GM23248 (cell line): ENCODE data around the gene ADSS1. TPM values are rescaled to one million over a fixed set of nuclear protein-coding genes. Genes with fewer than 3 reads are reported as not detected.

Source experiments
- DNase-seq: peaks from one replicate; pipeline ENCODE4 v3.0.0-alpha.2; 2015
- H2AFZ ChIP-seq: fragments of 200-600 bp; sonication (generic); 2 replicates; pipeline ENCODE4 v1.6.1; 2016; ENCODE audit warnings: antibody characterized with exemption
- H3F3A ChIP-seq: fragments of 200-600 bp; sonication (generic); 2 replicates; pipeline ENCODE4 v1.6.1; 2016; ENCODE audit warnings: mild to moderate bottlenecking, antibody characterized with exemption, mixed run types; ENCODE audit not compliant: insufficient read depth
- H3K27ac ChIP-seq: fragments of 200-600 bp; sonication (generic); 2 replicates; pipeline ENCODE4 v1.5.1; 2016; ENCODE audit warnings: mild to moderate bottlenecking
- H3K27me3 ChIP-seq: fragments of 200-600 bp; sonication (generic); replicated peaks from 2 replicates; pipeline ENCODE4 v1.6.1; 2016; ENCODE audit warnings: mild to moderate bottlenecking; ENCODE audit not compliant: insufficient read depth
- H3K36me3 ChIP-seq: fragments of 200-600 bp; sonication (generic); 2 replicates; pipeline ENCODE4 v1.6.1; 2016; ENCODE audit warnings: low read depth, mild to moderate bottlenecking
- H3K4me1 ChIP-seq: fragments of 200-600 bp; sonication (generic); 2 replicates; pipeline ENCODE4 v1.6.1; 2016; ENCODE audit warnings: mild to moderate bottlenecking; ENCODE audit not compliant: insufficient read depth
- H3K4me2 ChIP-seq: fragments of 200-600 bp; sonication (generic); one replicate; pipeline ENCODE4 v1.6.1; 2016; ENCODE audit warnings: mild to moderate bottlenecking; ENCODE audit not compliant: unreplicated experiment
- H3K4me3 ChIP-seq: fragments of 200-600 bp; sonication (generic); 2 replicates; pipeline ENCODE4 v1.5.1; 2016; ENCODE audit warnings: mild to moderate bottlenecking
- H3K79me2 ChIP-seq: fragments of 200-600 bp; sonication (generic); 2 replicates; pipeline ENCODE4 v1.6.1; 2016; ENCODE audit warnings: mild to moderate bottlenecking; ENCODE audit not compliant: insufficient read depth
- H3K9ac ChIP-seq: fragments of 200-600 bp; sonication (generic); 2 replicates; pipeline ENCODE4 v1.6.1; 2016; ENCODE audit warnings: mild to moderate bottlenecking
- H3K9me2 ChIP-seq: fragments of 200-600 bp; sonication (generic); 2 replicates; pipeline ENCODE4 v1.6.1; 2016; ENCODE audit warnings: mixed run types, mild to moderate bottlenecking, moderate library complexity; ENCODE audit not compliant: insufficient read depth
- H3K9me3 ChIP-seq: fragments of 200-600 bp; sonication (generic); one replicate; pipeline ENCODE4 v1.6.1; 2017; ENCODE audit warnings: low read depth
- H4K20me1 ChIP-seq: fragments of 200-600 bp; sonication (generic); 2 replicates; pipeline ENCODE4 v1.6.0; 2016; ENCODE audit not compliant: insufficient read depth
- EZH2 ChIP-seq: fragments of 200-600 bp; sonication (generic); IDR thresholded peaks from 2 replicates; pipeline ENCODE4 v1.6.1; 2018; ENCODE audit warnings: antibody characterized with exemption, mild to moderate bottlenecking; ENCODE audit not compliant: insufficient read depth, poor library complexity, severe bottlenecking
- EZH2phosphoT487 ChIP-seq: fragments of 200-600 bp; sonication (generic); IDR thresholded peaks from 2 replicates; pipeline ENCODE4 v1.6.1; 2018; ENCODE audit warnings: antibody characterized with exemption, moderate library complexity, mild to moderate bottlenecking, low read depth; ENCODE audit not compliant: insufficient read depth
- WGBS, 2 experiments: methylation state at CpG; one replicate each; pipeline ENCODE4 v1.1.6; 2015 to 2017; ENCODE audit warnings: low lambda C conversion rate in 2 of 2, low coverage in 1 of 2; ENCODE audit errors: missing lambda C conversion rate in 2 of 2; 5-methylcytosine and 5-hydroxymethylcytosine counted together
- in situ Hi-C: fragments of 300-500 bp; cut with MboI; formaldehyde crosslinking; loops from 2 replicates; pipeline ENCODE4 v1.15.0; 2020
- polyA plus RNA-seq: library from polyadenylated mRNA; unstranded; fragments of >200 nt; fragmentation: Nextera tagmentation; extraction: Ambion mirVana; gene quantifications from 2 replicates; pipeline ENCODE4 v1.2.1, GENCODE V29; 2016
- total RNA-seq: library from RNA; depleted of rRNA; stranded (reverse); fragments of >200 nt; shearing (Covaris generic); gene quantifications from 2 replicates; pipeline ENCODE4 v1.2.3, GENCODE V29; 2014

ADSS1 gene
- total and polyA plus RNA-seq, 2 experiments from 2014 or later = 3.7 to 7.1 TPM

GRCh38 chr14:104788161-104788818 is 64.3 kb downstream of the ADSS1 start:
- no peaks in the 10 kb centered on the region for H3K36me3 ChIP-seq
- H3K9me3 ChIP-seq = no peaks in the 10 kb centered on the region
- H3K79me2 ChIP-seq = peaks cover 76% of the 10 kb centered on the region
- H3K27me3 ChIP-seq = no peaks in the 10 kb centered on the region
- H3K9ac ChIP-seq = no peak overlapping the region
- no peak overlapping the region for H3K27ac ChIP-seq
- H3K9me2 ChIP-seq = no peaks in the 10 kb centered on the region
- H4K20me1 ChIP-seq = no peaks in the 10 kb centered on the region
- TF ChIP-seq EZH2phosphoT487 = no peak
- no peak for TF ChIP-seq EZH2
- 91 to 98% methylated on average over 12 of the region's 14 CpGs for WGBS, 2 experiments
- H3K4me3 ChIP-seq = no peak overlapping the region
- in situ Hi-C loops = no loop called here
- DNase-seq = no peak
- H3F3A ChIP-seq = no peaks in the 10 kb centered on the region
- no peak overlapping the region for H3K4me2 ChIP-seq
- H3K4me1 ChIP-seq = peaks cover 4% of the 10 kb centered on the region; the same call in 1 of the 2 replicates
- H2AFZ ChIP-seq = no peak overlapping the region

- H3K9ac ChIP-seq = no peak overlapping the region
- TF ChIP-seq EZH2phosphoT487 (no peak), EZH2 (no peak)
- H3K79me2 ChIP-seq = peaks cover 84% of the 10 kb centered on the region
- in situ Hi-C loops = no loop called here
- no peak overlapping the region for H2AFZ ChIP-seq
- 91 to 92% methylated on average over 33 to 39 of the region's 39 CpGs for WGBS, 2 experiments
- DNase-seq = no peak
- no peaks in the 10 kb centered on the region for H3F3A ChIP-seq
- H3K9me2 ChIP-seq = no peaks in the 10 kb centered on the region
- H3K4me2 ChIP-seq = no peak overlapping the region
- H3K9me3 ChIP-seq = no peaks in the 10 kb centered on the region
- H3K4me1 ChIP-seq = peaks cover 10% of the 10 kb centered on the region
- no peak overlapping the region for H3K4me3 ChIP-seq
- H4K20me1 ChIP-seq = 0 out of 2 replicates have a peak, but pooled peaks cover 5% of the 10 kb centered on the region
- H3K27me3 ChIP-seq = no peaks in the 10 kb centered on the region
- H3K36me3 ChIP-seq = no peaks in the 10 kb centered on the region
- H3K27ac ChIP-seq = no peak overlapping the region
Observed at GRCh38 chr14:104788873-104789663, 65.0 kb downstream of the ADSS1 start.

DNA sequence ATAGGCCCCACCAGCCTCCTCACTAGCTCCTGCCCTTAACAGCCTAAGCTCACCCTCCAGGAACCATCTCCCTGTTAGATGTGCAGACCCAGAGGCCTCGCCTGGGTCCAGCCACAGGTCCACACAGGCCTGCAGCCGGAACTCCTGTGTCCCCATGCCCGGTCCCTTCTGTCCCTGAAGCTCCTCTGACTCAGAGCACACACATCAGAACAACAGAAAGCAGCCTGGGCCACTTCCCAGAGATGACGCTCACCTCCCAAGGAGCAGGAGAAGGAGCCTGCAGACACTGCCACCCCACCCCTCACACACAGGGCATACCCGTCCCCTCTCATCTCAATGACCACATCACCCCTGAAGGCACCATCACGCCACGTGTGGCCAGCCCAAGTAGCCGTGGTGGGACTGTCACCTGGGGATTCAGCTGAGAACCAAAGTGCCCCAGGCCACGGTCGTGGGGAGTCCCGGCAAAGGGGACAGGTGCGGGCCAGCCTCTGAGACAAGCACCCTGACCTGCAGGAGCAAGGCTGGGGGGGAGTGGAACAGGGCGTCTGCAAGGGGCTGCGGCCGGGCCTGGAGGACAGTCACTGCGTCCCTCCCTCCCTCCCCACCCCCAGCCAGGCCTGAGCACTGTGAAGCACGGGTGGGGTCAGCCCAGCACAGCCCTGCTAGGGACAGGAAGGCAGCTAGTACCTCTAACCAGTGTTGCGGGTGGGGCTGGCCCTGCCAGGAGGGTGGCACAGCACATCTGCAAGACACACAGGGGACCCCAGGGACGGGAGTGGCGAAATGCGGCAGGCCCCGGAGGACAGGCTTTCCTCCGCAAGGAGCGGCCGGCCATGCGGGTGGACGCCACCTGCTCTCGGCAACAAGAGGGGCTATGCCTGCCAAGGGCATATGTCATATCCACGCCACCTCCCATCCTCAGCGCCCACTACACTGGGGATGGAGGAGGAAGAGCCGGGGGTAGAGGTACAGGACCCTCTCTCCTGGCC is 66.0 kb downstream of the ADSS1 start:
- Histone ChIP-seq H3K9me3 (no peaks in the 10 kb centered on the region), H3K27ac (no peak overlapping the region), H3K79me2 (peaks cover 91% of the 10 kb centered on the region), H3F3A (no peaks in the 10 kb centered on the region), H3K9me2 (no peaks in the 10 kb centered on the region), H3K27me3 (no peaks in the 10 kb centered on the region), H3K4me1 (peaks cover 13% of the 10 kb centered on the region), H3K9ac (no peak overlapping the region), H2AFZ (no peak overlapping the region), H3K4me2 (no peak overlapping the region), H4K20me1 (0 out of 2 replicates have a peak, but pooled peaks cover 5% of the 10 kb centered on the region), H3K4me3 (no peak overlapping the region), H3K36me3 (no peaks in the 10 kb centered on the region)
- TF ChIP-seq EZH2phosphoT487 (no peak), EZH2 (no peak)
- WGBS, 2 experiments = 90 to 92% methylated on average over 26 to 31 of the region's 31 CpGs
- DNase-seq = no peak
- in situ Hi-C loops = no loop called here

DNA sequence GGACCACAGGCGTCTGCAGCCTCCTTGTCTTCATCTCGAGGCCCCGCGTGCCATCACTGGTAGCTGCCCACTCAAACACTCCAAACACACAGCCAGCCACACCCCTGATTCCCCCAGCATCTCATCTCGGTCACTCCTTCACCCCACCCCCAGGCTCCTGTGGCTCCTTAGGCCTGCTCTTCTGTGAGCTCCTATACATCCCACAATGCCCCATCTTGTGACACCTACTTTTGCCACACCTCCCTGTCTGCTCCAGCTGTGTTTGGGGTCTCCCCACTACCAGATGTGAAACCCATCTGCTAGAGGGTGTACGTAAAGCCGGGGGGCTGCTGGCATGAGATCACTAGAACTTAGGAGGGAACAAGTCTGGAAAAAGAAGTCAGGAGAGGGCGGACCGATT is 67.4 kb downstream of the ADSS1 start:
- H3K27ac ChIP-seq = no peak overlapping the region
- no peaks in the 10 kb centered on the region for H3K36me3 ChIP-seq
- no peak overlapping the region for H2AFZ ChIP-seq
- H3K4me2 ChIP-seq = no peak overlapping the region
- no peak overlapping the region for H3K4me3 ChIP-seq
- in situ Hi-C loops = no loop called here
- no peaks in the 10 kb centered on the region for H3K9me2 ChIP-seq
- peaks cover 84% of the 10 kb centered on the region for H3K79me2 ChIP-seq
- no peak for TF ChIP-seq EZH2phosphoT487
- no peak for TF ChIP-seq EZH2
- no peaks in the 10 kb centered on the region for H3K27me3 ChIP-seq
- DNase-seq = no peak
- H3F3A ChIP-seq = peaks cover 5% of the 10 kb centered on the region; the same call in 1 of the 2 replicates
- 0 out of 2 replicates have a peak, but pooled peaks cover 5% of the 10 kb centered on the region for H4K20me1 ChIP-seq
- no peaks in the 10 kb centered on the region for H3K9me3 ChIP-seq
- WGBS, 2 experiments = 79 to 89% methylated on average over 9 of the region's 9 CpGs
- no peak overlapping the region for H3K9ac ChIP-seq
- peaks cover 16% of the 10 kb centered on the region for H3K4me1 ChIP-seq
